Lung (tissue), 12 donors: Measurements from ENCODE around the gene TMEFF2. TPM values are rescaled to one million over a fixed set of nuclear protein-coding genes. Genes with fewer than 3 reads are reported as not detected.

Source experiments
- ATAC-seq: fragments of 200-7000 bp; cut with Tn5 transposase; one replicate; pipeline ENCODE4 v1.9.1; 2020; ENCODE audit warnings: moderate number of reproducible peaks; ENCODE audit not compliant: insufficient read depth, low FRiP score
- DNase-seq, 3 donors: peaks; one replicate each; pipeline ENCODE4 v3.0.0-alpha.2; 2013 to 2017
- H3K27ac ChIP-seq, 2 donors: one replicate each; pipeline ENCODE4 v1.5.1; 2013; ENCODE audit warnings: mild to moderate bottlenecking in 2 of 2, moderate library complexity in 2 of 2, control low read depth in 1 of 2, inconsistent platforms in 1 of 2, low read depth in 1 of 2, low read length in 1 of 2
- H3K27me3 ChIP-seq, 3 donors: one replicate each; pipeline ENCODE4 v1.5.1; 2013; ENCODE audit warnings: low read length in 2 of 3; ENCODE audit not compliant: control insufficient read depth in 3 of 3, insufficient read depth in 3 of 3
- H3K36me3 ChIP-seq, 4 donors: one replicate each; pipeline ENCODE4 v1.5.1; 2013; ENCODE audit warnings: low read length in 4 of 4, mild to moderate bottlenecking in 1 of 4, moderate library complexity in 1 of 4; ENCODE audit not compliant: control insufficient read depth in 4 of 4, insufficient read depth in 4 of 4
- H3K4me1 ChIP-seq, 5 donors: one replicate each; pipeline ENCODE4 v1.5.1; 2013; ENCODE audit warnings: low read length in 5 of 5, mild to moderate bottlenecking in 2 of 5, moderate library complexity in 1 of 5; ENCODE audit not compliant: control insufficient read depth in 5 of 5, insufficient read depth in 5 of 5
- H3K4me3 ChIP-seq: one replicate; pipeline ENCODE4 v1.5.1; 2013; ENCODE audit warnings: mild to moderate bottlenecking, control low read depth, moderate library complexity
- H3K9ac ChIP-seq, 2 donors: one replicate each; pipeline ENCODE4 v1.5.1; 2013; ENCODE audit warnings: low read length in 2 of 2, control low read depth in 1 of 2; ENCODE audit not compliant: insufficient read depth in 1 of 2
- H3K9me3 ChIP-seq, 4 donors: one replicate each; pipeline ENCODE4 v1.5.1; 2013; ENCODE audit warnings: low read length in 3 of 4, mild to moderate bottlenecking in 1 of 4, moderate library complexity in 1 of 4; ENCODE audit not compliant: control insufficient read depth in 4 of 4, insufficient read depth in 3 of 4
- WGBS, 2 donors: extraction: QIAGEN DNeasy Blood & Tissue Kit; methylation state at CpG; one replicate each; pipeline ENCODE4 v1.1.7; 2013; 5-methylcytosine and 5-hydroxymethylcytosine counted together
- polyA plus RNA-seq, 2 donors: library from polyadenylated mRNA; stranded (reverse); fragments of 200-250 nt; gene quantifications; one replicate each; pipeline ENCODE4 v1.2.1, GENCODE V29; 2013
- total RNA-seq, 2 donors: library from RNA; depleted of rRNA in 1 of 2; stranded (reverse); fragments of >200 nt in 1 of 2; gene quantifications; one replicate each; pipeline ENCODE4 v1.2.1, GENCODE V29; 2014 to 2021
- TF ChIP-seq, protein P1 (sequence below): IDR thresholded peaks from 2 replicates; pipeline ENCODE4 v1.5.1; 2012; ENCODE audit warnings: mild to moderate bottlenecking; ENCODE audit errors: control extremely low read depth, extremely low read depth
- donor health status: control.
- donor health status: control.
- donor health status: Bipolar disorder and iron deficiency.
- donor health status: healthy.
- donor health status: DM: yes; HTN: yes; CAD: no.

The TMEFF2 gene
- total and polyA plus RNA-seq, 4 donors = 0.43 TPM; not detected in 3

DNA sequence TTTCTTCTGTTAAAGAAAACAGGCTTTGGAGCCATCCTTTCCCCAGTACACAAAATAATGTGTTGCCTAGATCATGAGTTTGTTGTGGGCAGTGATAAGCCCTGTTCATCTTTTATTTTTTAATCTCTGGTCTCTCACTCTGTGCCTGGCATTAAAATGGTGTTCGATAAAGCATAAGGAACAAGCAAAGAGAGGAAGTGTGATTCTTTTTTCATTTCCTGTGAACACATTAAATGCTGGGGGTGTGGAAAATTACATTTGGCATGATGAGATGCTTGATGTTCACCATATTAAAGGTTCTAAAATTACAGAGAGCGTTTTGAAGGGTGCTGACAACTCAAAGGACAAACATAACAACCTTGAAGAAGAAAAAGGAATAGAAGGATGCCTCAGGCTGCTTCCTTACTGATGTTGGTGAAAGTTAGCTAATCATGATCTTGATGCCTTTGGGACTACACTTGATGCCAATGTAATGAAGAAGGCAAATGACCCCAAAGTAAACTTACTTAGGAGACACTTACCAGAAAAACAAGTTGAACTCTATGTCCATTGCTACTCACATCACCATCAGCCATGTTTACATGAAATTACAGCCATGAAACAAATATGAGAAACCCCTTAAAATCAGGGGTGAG is 33.0 kb downstream of the TMEFF2 start:
- Histone ChIP-seq H3K4me1 (peaks cover 0 to 8% (median 3%) of the 10 kb centered on the region in 5 donors), H3K36me3 (no peaks in the 10 kb centered on the region), H3K27me3 (no peaks in the 10 kb centered on the region), H3K9me3 (no peaks in the 10 kb centered on the region), H3K4me3 (no peak overlapping the region), H3K27ac (no peak overlapping the region), H3K9ac (no peak overlapping the region)
- 48 to 49% methylated on average over 2 of the region's 2 CpGs for WGBS, 2 donors
- DNase-seq = no peak
- ATAC-seq = no peak
- TF ChIP-seq, protein P1, sequence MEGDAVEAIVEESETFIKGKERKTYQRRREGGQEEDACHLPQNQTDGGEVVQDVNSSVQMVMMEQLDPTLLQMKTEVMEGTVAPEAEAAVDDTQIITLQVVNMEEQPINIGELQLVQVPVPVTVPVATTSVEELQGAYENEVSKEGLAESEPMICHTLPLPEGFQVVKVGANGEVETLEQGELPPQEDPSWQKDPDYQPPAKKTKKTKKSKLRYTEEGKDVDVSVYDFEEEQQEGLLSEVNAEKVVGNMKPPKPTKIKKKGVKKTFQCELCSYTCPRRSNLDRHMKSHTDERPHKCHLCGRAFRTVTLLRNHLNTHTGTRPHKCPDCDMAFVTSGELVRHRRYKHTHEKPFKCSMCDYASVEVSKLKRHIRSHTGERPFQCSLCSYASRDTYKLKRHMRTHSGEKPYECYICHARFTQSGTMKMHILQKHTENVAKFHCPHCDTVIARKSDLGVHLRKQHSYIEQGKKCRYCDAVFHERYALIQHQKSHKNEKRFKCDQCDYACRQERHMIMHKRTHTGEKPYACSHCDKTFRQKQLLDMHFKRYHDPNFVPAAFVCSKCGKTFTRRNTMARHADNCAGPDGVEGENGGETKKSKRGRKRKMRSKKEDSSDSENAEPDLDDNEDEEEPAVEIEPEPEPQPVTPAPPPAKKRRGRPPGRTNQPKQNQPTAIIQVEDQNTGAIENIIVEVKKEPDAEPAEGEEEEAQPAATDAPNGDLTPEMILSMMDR = no peak

DNA sequence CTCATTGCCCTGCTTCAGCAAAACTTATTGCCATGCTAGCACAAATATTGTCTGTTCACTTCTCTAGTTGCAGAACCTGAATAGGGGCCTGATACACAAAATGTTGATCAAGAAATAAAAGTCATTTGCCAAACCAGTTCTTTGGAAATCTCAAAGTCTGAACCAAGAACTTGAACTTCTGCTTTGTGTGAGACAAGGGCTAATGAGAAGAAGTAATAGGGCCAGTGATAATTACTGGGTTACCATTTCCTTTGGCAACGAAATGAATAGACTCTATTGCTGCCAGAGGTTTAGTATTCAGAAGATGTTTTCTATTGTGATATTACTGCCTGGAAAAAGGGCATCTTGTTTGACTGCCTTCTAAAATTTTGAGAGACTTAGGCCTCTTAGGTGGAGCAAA is 35.0 kb downstream of the TMEFF2 start:
- Histone ChIP-seq H3K9me3 (no peaks in the 10 kb centered on the region), H3K9ac (no peak overlapping the region), H3K4me1 (peaks cover 0 to 12% (median 3%) of the 10 kb centered on the region in 5 donors), H3K27ac (no peak overlapping the region), H3K4me3 (no peak overlapping the region), H3K27me3 (no peaks in the 10 kb centered on the region), H3K36me3 (no peaks in the 10 kb centered on the region)
- WGBS, 2 donors = 19 to 20% methylated on average over 1 of the region's 1 CpG
- DNase-seq (no peak), ATAC-seq (no peak)
- TF ChIP-seq, protein P1 = no peak

DNA sequence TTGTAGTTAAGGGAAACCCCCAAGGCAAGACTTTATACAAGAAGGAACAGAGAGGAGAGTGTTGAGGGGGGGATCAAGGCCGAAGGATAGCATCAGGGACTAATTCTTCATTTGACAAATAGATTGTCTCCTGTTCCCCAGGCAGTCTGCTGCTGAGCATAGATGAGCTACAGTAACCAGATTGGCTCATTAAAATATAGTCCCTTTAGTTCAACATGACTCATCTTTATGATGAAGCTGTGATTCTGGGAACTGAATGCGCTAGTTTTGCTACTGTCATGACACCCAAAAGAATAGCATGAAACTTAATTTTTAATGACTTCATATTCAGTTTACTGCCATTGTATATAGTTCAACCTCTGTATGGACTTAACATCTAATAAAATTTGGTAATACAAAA is 35.5 kb downstream of the TMEFF2 start:
- H3K4me1 ChIP-seq = peaks cover 0 to 12% (median 3%) of the 10 kb centered on the region in 5 donors
- no peaks in the 10 kb centered on the region for H3K27me3 ChIP-seq
- no peaks in the 10 kb centered on the region for H3K36me3 ChIP-seq
- TF ChIP-seq, protein P1 = no peak
- no peak overlapping the region for H3K4me3 ChIP-seq
- no peak for DNase-seq
- 89 to 95% methylated on average over 2 of the region's 2 CpGs for WGBS, 2 donors
- H3K9ac ChIP-seq = no peak overlapping the region
- H3K27ac ChIP-seq = no peak overlapping the region
- no peaks in the 10 kb centered on the region for H3K9me3 ChIP-seq
- no peak for ATAC-seq

DNA sequence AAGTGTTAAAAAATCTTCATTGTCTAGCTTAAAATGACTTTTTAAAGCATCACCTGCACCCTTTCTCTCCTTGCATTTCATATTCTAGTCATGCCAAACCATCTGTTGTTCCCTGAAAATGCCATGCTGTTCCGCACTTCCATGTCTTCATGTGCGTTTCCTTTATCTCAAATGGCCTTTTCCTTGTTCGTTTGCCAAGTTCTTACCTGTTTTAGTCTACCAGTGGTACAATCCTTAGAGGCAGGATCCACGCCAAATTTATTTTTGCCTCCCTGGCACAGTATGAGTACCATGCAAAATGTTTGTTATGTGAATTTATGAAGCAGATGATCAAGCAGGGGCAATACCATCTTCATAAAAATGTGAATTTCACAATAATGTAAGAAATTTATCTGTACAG is 37.0 kb downstream of the TMEFF2 start:
- peaks cover 0 to 12% (median 3%) of the 10 kb centered on the region in 5 donors for H3K4me1 ChIP-seq
- WGBS, 2 donors = 91% methylated on average over 4 of the region's 4 CpGs
- no peaks in the 10 kb centered on the region for H3K9me3 ChIP-seq
- H3K9ac ChIP-seq = no peak overlapping the region
- no peaks in the 10 kb centered on the region for H3K27me3 ChIP-seq
- ATAC-seq (no peak), DNase-seq (no peak)
- no peak overlapping the region for H3K27ac ChIP-seq
- TF ChIP-seq, protein P1 = no peak
- no peaks in the 10 kb centered on the region for H3K36me3 ChIP-seq
- no peak overlapping the region for H3K4me3 ChIP-seq
